ENCODE data around the gene CKAP2L. TPM values are rescaled to one million over a fixed set of nuclear protein-coding genes. Genes with fewer than 3 reads are reported as not detected.

The CKAP2L gene
- total and polyA plus RNA-seq, 2 experiments from 2014 or later: 16.2 to 30.2 TPM

DNA sequence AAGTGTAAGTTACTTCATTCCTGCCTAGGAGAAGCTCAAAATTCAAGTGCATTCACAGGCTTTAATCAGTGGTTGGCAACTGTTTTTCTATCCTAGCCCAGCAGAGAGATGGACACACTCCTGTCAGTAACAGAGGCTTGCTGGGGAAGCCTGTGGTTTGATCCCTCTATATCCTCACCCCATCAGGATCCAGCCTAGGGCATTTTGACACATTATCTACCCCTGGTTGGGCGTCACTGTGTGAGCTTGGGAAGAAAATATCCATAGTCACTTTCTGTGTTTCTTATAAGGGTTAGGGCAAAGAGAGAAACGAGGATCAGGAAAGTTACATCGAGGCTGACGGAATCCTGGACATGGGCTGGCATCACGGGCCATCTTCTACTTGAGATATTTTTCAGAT is 33.6 kb downstream of the CKAP2L start (continued):
- TF ChIP-seq JUNB (IDR thresholded peaks at IDR 0.05; ENCODE audit: unreplicated experiment) (no peak), ZNF331 (CRISPR knock-in tag; IDR thresholded peaks at IDR 0.05; ENCODE audit: low read depth) (no peak), POLR2AphosphoS5 (IDR thresholded peaks at IDR 0.05; ENCODE audit: low read depth) (no peak), REST (IDR thresholded peaks at IDR 0.05; ENCODE audit: unreplicated experiment) (no peak)

- no peak overlapping the region for H3K27ac Mint-ChIP-seq
- H3K36me3 Mint-ChIP-seq (ENCODE audit: low read depth): no peaks in the 10 kb centered on the region
- no peaks in the 10 kb centered on the region for H3K4me1 Mint-ChIP-seq
- Histone ChIP-seq H3K9me2 (ENCODE audit: insufficient read depth) (no peaks in the 10 kb centered on the region), H3K79me2 (replicated peaks; ENCODE audit: insufficient read depth) (no peaks in the 10 kb centered on the region), H3K4me1 (ENCODE audit: insufficient read depth) (no peaks in the 10 kb centered on the region; the same call in 1 of the 2 replicates), H3K4me3 (no peak overlapping the region), H2AFZ (no peak overlapping the region), H3K27ac (ENCODE audit: low read depth) (no peak overlapping the region), H4K20me1 (replicated peaks; ENCODE audit: insufficient read depth) (no peaks in the 10 kb centered on the region), H3F3A (replicated peaks; ENCODE audit: low read depth) (no peaks in the 10 kb centered on the region), H3K27me3 (ENCODE audit: insufficient read depth) (no peaks in the 10 kb centered on the region), H3K36me3 (ENCODE audit: insufficient read depth) (no peaks in the 10 kb centered on the region), H3K4me2 (no peak overlapping the region)
- no peak for TF ChIP-seq EZH2 (IDR thresholded peaks at IDR 0.05; ENCODE audit: low read depth, unreplicated experiment)
- TF ChIP-seq REST (IDR thresholded peaks at IDR 0.05; ENCODE audit: unreplicated experiment): no peak
- TF ChIP-seq CREB1 (CRISPR knock-in tag; IDR thresholded peaks at IDR 0.05; ENCODE audit: low read depth): no peak
- H3K9me3 Mint-ChIP-seq: no peaks in the 10 kb centered on the region
- DNase-seq (ENCODE audit: low spot score) (no peak), ATAC-seq (no peak)
- H3K27me3 Mint-ChIP-seq (ENCODE audit: insufficient read depth, low read depth, poor library complexity): peaks cover 3% of the 10 kb centered on the region
- no peak overlapping the region for H3K4me3 Mint-ChIP-seq
These were observed 34.2 kb downstream of the CKAP2L start for GRCh38 chr2:112730216-112730615.

Data from GM23338 (cell line).